Dedifferentiated amniotic fluid mesenchymal stem cell (primary cell): ENCODE measurements around the gene RAD1.
"Not testable (repeated sequence)": the region's sequence is repeated elsewhere in the genome, so short reads cannot be mapped to it uniquely, and the experiment has no call there.

Source experiments
- DNase-seq: peaks from one replicate; pipeline ENCODE4 v3.0.0-alpha.2; 2016; ENCODE audit errors: extremely low spot score

RAD1 gene

GRCh38 chr5:34915139-34915855, at the start of gene RAD1, which contains the start of gene BRIX1:
Gene RAD1, minus strand, starts transcription at chr5:34915504. Its CDS starts 612 bp downstream, at chr5:34914892.
Gene BRIX1, plus strand, starts transcription at chr5:34915711. Its CDS starts 28 bp downstream, at chr5:34915739.
- peak; percentile 96 for DNase-seq

- DNase-seq, result no peak
Measured at GRCh38 chr5:34959323-34959722, 44.0 kb upstream of the RAD1 start.

- no peak for DNase-seq
Measured at GRCh38 chr5:34957857-34958690, 42.8 kb upstream of the RAD1 start.

- DNase-seq, result no peak
Measured at GRCh38 chr5:34957321-34957720, 42.0 kb upstream of the RAD1 start.

GRCh38 chr5:34944460-34945047, 29.2 kb upstream of the RAD1 start:
- no peak for DNase-seq

GRCh38 chr5:34944044-34944443, 28.7 kb upstream of the RAD1 start:
- DNase-seq, result no peak

GRCh38 chr5:34941936-34942335, 26.6 kb upstream of the RAD1 start:
- no peak for DNase-seq

- DNase-seq, result no peak
Measured at GRCh38 chr5:34932947-34933346, 17.6 kb upstream of the RAD1 start.

GRCh38 chr5:34930870-34931269, 15.6 kb upstream of the RAD1 start:
- no peak for DNase-seq

GRCh38 chr5:34930462-34930844, 15.1 kb upstream of the RAD1 start:
- DNase-seq, result no peak

GRCh38 chr5:34929720-34930461, 14.6 kb upstream of the RAD1 start:
- DNase-seq, result peak; percentile 37

GRCh38 chr5:34929134-34929719, 13.9 kb upstream of the RAD1 start, which contains the start of gene DNAJC21:
Gene DNAJC21, plus strand, starts transcription at chr5:34929559. Its CDS starts 261 bp downstream, at chr5:34929820.
- DNase-seq, result peak; percentile 98

- no peak for DNase-seq
Measured at GRCh38 chr5:34928267-34928666, 13.0 kb upstream of the RAD1 start.

- DNase-seq, result no peak
Measured at GRCh38 chr5:34927785-34928184, 12.5 kb upstream of the RAD1 start.

- no peak for DNase-seq
Measured at GRCh38 chr5:34926318-34926888, 11.1 kb upstream of the RAD1 start.

GRCh38 chr5:34924462-34924765, 9.1 kb upstream of the RAD1 start:
- DNase-seq, result no peak

GRCh38 chr5:34923694-34924461, 8.6 kb upstream of the RAD1 start:
- peak; percentile 65 for DNase-seq

- not testable (repeated sequence) for DNase-seq
Measured at GRCh38 chr5:34923256-34923655, 8.0 kb upstream of the RAD1 start.

- DNase-seq, result no peak
Measured at GRCh38 chr5:34919077-34919476, 3.8 kb upstream of the RAD1 start.

- no peak for DNase-seq
Measured at GRCh38 chr5:34918025-34918424, 2.7 kb upstream of the RAD1 start.
